K562 (cell line): ENCODE measurements around the gene G6PC1. TPM values are rescaled to one million over a fixed set of nuclear protein-coding genes. Genes with fewer than 3 reads are reported as not detected.

Experiments used
- ATAC-seq: fragments of 200-7000 bp; cut with Tn5 transposase; 3 replicates; pipeline ENCODE4 v1.9.1; 2020; ENCODE audit warnings: moderate library complexity
- BruUV-seq: library from RNA; stranded (reverse); fragments of 400-500 nt; replicated peaks from 2 replicates; lab custom pipeline; 2021; lab: Mats Ljungman, UMichigan
- CTCF ChIA-PET: fragments of 300-600 bp; formaldehyde crosslinking; extraction: SDS; loops from one replicate; lab custom pipeline; 2021; ENCODE audit warnings: low intra/inter-chr PET ratio; lab: Yijun Ruan, JAX
- POLR2A ChIA-PET: fragments of 300-600, 350-650 bp; sonication (Branson Sonifier 250); formaldehyde crosslinking; extraction: SDS; loops from one replicate; lab custom pipeline; 2021; ENCODE audit warnings: antibody characterized with exemption, inconsistent platforms; lab: Yijun Ruan, JAX
- DNase-seq, 4 experiments: peaks; one replicate each; pipeline versions ENCODE4 v3.0.0 to v3.0.0-alpha.2; 2011 to 2018; ENCODE audit warnings: low spot score in 3 of 4, mixed read lengths in 3 of 4; ENCODE audit errors: extremely low read depth in 1 of 4
- FAIRE-seq: peaks from 2 replicates; lab custom pipeline; 2011; peaks lifted over from hg19 to GRCh38; lab: Jason Lieb, UNC
- H2AFZ ChIP-seq: 2 replicates; pipeline ENCODE4 v1.6.0; 2011; ENCODE audit warnings: low read depth, low read length, control low read depth, inconsistent platforms
- H3K27ac ChIP-seq: fragments of 200-600 bp; 3 replicates; pipeline ENCODE4 v1.8.0; 2011; ENCODE audit warnings: low read depth, mild to moderate bottlenecking, control low read depth, inconsistent platforms, low read length, moderate library complexity, mixed read lengths; ENCODE audit errors: extremely low read depth
- H3K27me3 ChIP-seq, 2 experiments: fragments of 300-600 bp in 1 of 2; 2 replicates in 1 of 2; 3 replicates in 1 of 2; pipeline versions ENCODE4 v1.6.0 to v1.8.0; 2011; ENCODE audit warnings: inconsistent platforms in 2 of 2, low read length in 2 of 2, mild to moderate bottlenecking in 1 of 2, mixed read lengths in 1 of 2, moderate library complexity in 1 of 2; ENCODE audit not compliant: control insufficient read depth in 2 of 2, insufficient read depth in 2 of 2
- H3K36me3 ChIP-seq: fragments of 300-600 bp; 3 replicates; pipeline ENCODE4 v1.8.0; 2011; ENCODE audit warnings: mild to moderate bottlenecking, low read length, inconsistent platforms; ENCODE audit not compliant: control insufficient read depth, insufficient read depth
- H3K4me1 ChIP-seq, 2 experiments: fragments of 200-600 bp in 1 of 2; replicated peaks in 1 of 2; 2 replicates in 1 of 2; 3 replicates in 1 of 2; pipeline versions ENCODE4 v1.5.1 to v1.8.0; 2011; ENCODE audit warnings: inconsistent platforms in 2 of 2, low read length in 2 of 2, mild to moderate bottlenecking in 1 of 2, mixed read lengths in 1 of 2, moderate library complexity in 1 of 2; ENCODE audit not compliant: control insufficient read depth in 2 of 2, insufficient read depth in 2 of 2
- H3K4me2 ChIP-seq: 2 replicates; pipeline ENCODE4 v1.6.1; 2011; ENCODE audit warnings: low read length, control low read depth, inconsistent platforms, mixed read lengths; ENCODE audit not compliant: insufficient read depth
- H3K4me3 ChIP-seq: fragments of 200-600 bp; sonication (generic), shearing (Covaris generic); 2 replicates; pipeline ENCODE4 v1.5.1; 2016; ENCODE audit warnings: control low read depth, inconsistent platforms
- H3K79me2 ChIP-seq: fragments of 200-600 bp; 3 replicates; pipeline ENCODE4 v1.8.0; 2011; ENCODE audit warnings: low read length, inconsistent platforms; ENCODE audit not compliant: control insufficient read depth, insufficient read depth
- H3K9ac ChIP-seq, 2 experiments: 2 replicates each; pipeline versions ENCODE4 v1.6.0 to v1.6.1; 2011; ENCODE audit warnings: low read depth in 2 of 2, low read length in 2 of 2, control low read depth in 1 of 2, inconsistent platforms in 1 of 2, mild to moderate bottlenecking in 1 of 2, mixed read lengths in 1 of 2; ENCODE audit not compliant: insufficient read depth in 1 of 2
- H3K9me1 ChIP-seq: one replicate; pipeline ENCODE4 v1.6.0; 2011; ENCODE audit warnings: inconsistent platforms, mild to moderate bottlenecking, low read length, moderate library complexity; ENCODE audit not compliant: control insufficient read depth, insufficient read depth
- H3K9me3 ChIP-seq: replicated peaks from 2 replicates; pipeline ENCODE4 v1.5.1; 2011; ENCODE audit warnings: low read depth, low read length, inconsistent platforms; ENCODE audit not compliant: control insufficient read depth, insufficient read depth
- H4K20me1 ChIP-seq: replicated peaks from 2 replicates; pipeline ENCODE4 v1.6.1; 2011; ENCODE audit warnings: low read length, inconsistent platforms, mixed read lengths; ENCODE audit not compliant: control insufficient read depth, insufficient read depth
- CBX3 ChIP-seq, 2 experiments: IDR thresholded peaks; 1 replicate in 1 of 2; 2 replicates in 1 of 2; pipeline ENCODE4 v1.6.1; 2012; ENCODE audit warnings: inconsistent platforms in 2 of 2, low read length in 2 of 2, borderline replicate concordance in 1 of 2, control low read depth in 1 of 2
- ZFX ChIP-seq: sonication (generic); formaldehyde crosslinking; IDR thresholded peaks from 2 replicates; pipeline ENCODE4 v1.8.0; 2022; ENCODE audit warnings: mild to moderate bottlenecking, missing genetic modification reagents, moderate library complexity
- ZNF184 ChIP-seq: sonication (generic); formaldehyde crosslinking; IDR thresholded peaks from 2 replicates; pipeline ENCODE4 v1.5.0; 2020; ENCODE audit warnings: missing genetic modification reagents
- ZNF561 ChIP-seq: fragments of 450-650 bp; formaldehyde crosslinking; conservative IDR thresholded peaks from 2 replicates; pipeline ENCODE4 v1.4.0; 2020; ENCODE audit warnings: mild to moderate bottlenecking, moderate library complexity
- WGBS: fragments of 100-300 bp; shearing (Covaris generic); methylation state at CpG from one replicate; pipeline ENCODE4 v1.1.6; 2016; ENCODE audit warnings: low coverage, mixed read lengths; ENCODE audit not compliant: insufficient coverage; ENCODE audit errors: missing lambda C conversion rate; 5-methylcytosine and 5-hydroxymethylcytosine counted together
- in situ Hi-C: fragments of 300-500 bp; cut with MboI; formaldehyde crosslinking; loops from 4 replicates; pipeline ENCODE4 v1.15.0; 2018; ENCODE audit warnings: inconsistent platforms, mixed read lengths
- intact Hi-C: fragments of 100-400 bp; cut with micrococcal nuclease; formaldehyde crosslinking; loops from 2 replicates; pipeline ENCODE4 v1.14.2; 2022
- polyA plus RNA-seq, 8 experiments: library from polyadenylated mRNA; depleted of rRNA in 4 of 8; stranded (reverse) in 5 of 8; unstranded in 3 of 8; fragments of >200 nt; fragmentation: Nextera tagmentation in 2 of 8; fragmentation: Illumina TruSeq in 1 of 8; extraction: Ambion mirVana in 2 of 8; extraction: Trizol in 1 of 8; gene quantifications; 2 replicates each; pipeline versions ENCODE4 v1.2.1 to v1.2.3, GENCODE V29; 2011 to 2014; ENCODE audit warnings: inconsistent platforms in 1 of 8, missing spikeins in 1 of 8
- total RNA-seq, 7 experiments: library from RNA; depleted of rRNA in 6 of 7; stranded (reverse); fragments of >200 nt in 6 of 7; fragmentation: Illumina TruSeq in 2 of 7; extraction: Trizol in 2 of 7; gene quantifications; 2 replicates each; pipeline versions ENCODE4 v1.2.1 to v1.2.3, GENCODE V29; 2011 to 2021; ENCODE audit warnings: low replicate concordance in 1 of 7
- TF ChIP-seq, protein P1 (sequence below), 2 experiments: fragments of 450-650 bp; IDR thresholded peaks; 2 replicates each; pipeline ENCODE4 v1.6.1; 2016; ENCODE audit warnings: mild to moderate bottlenecking in 2 of 2, borderline replicate concordance in 1 of 2, low read depth in 1 of 2, moderate library complexity in 1 of 2

G6PC1 gene
- total and polyA plus RNA-seq, 9 of the 15 experiments (the other 6 are each of a cell fraction or from before 2014, with no cell fraction given): not detected

DNA sequence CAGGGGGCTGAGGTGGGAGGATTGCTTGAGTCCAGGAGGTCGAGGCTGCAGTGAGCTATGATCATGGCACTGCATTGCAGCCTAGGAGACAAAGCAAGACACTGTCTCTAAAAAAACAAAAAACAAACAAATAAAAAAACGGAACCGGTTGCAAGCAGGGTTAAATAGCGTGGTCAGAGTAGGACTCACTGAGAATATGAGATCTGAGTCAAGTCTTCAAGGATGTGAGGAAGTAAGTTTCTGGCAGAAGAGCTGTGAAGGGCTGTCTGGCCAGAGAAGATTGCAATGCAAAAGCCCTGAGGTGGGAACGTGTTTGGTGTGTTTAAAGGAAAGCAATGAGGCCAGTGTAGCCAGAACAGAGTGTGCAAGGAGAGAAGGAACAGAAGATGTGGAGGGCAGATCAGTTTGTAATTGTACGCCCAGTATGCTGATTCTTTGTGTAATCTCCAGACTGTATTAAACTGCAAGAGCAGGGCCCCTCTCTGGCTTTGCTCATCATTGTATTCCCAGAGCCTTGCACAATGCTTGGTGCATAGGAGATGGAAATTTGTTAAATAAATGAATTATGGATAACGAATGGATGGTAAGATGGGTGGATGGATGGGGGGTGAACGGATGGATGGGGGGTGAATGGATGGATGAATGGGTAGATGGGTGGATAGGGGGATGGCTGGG lies 6.3 kb downstream of the G6PC1 start:
- Histone ChIP-seq H4K20me1 (no peaks in the 10 kb centered on the region), H3K36me3 (no peaks in the 10 kb centered on the region), H3K4me2 (no peak overlapping the region), H3K4me3 (no peak overlapping the region), H2AFZ (no peak overlapping the region), H3K27ac (no peak overlapping the region; the same call in 2 of the 3 replicates), H3K9me3 (no peaks in the 10 kb centered on the region), H3K9me1 (no peaks in the 10 kb centered on the region), H3K9ac (no peak overlapping the region), H3K27me3 (peaks cover 50 to 54% of the 10 kb centered on the region in 2 experiments), H3K4me1 (no peaks in the 10 kb centered on the region), H3K79me2 (no peaks in the 10 kb centered on the region)
- ChIA-PET POLR2A (interaction anchor here (0.7 to 0.9 kb wide), 3 partner anchors 14 to 27 kb away, joined by 3 to 5 read pairs (median 3); no protein-coding TSS in a partner anchor), CTCF (no interaction called here)
- FAIRE-seq (no peak), ATAC-seq (peak; percentile 36; the same call in 1 of the 3 replicates), DNase-seq (no peak)
- no TSS peak for BruUV-seq
- intact Hi-C loops: no loop called here
- WGBS: 2% methylated on average over 8 of the region's 8 CpGs
- TF ChIP-seq ZNF561 (no peak), ZFX (CRISPR knock-in tag) (no peak), CBX3 (IDR thresholded peaks at IDR 0.05; ENCODE audit: borderline replicate concordance in 1 of 2, low read length in 2 of 2) (no peak), ZNF184 (CRISPR knock-in tag) (no peak)
- TF ChIP-seq, protein P1, sequence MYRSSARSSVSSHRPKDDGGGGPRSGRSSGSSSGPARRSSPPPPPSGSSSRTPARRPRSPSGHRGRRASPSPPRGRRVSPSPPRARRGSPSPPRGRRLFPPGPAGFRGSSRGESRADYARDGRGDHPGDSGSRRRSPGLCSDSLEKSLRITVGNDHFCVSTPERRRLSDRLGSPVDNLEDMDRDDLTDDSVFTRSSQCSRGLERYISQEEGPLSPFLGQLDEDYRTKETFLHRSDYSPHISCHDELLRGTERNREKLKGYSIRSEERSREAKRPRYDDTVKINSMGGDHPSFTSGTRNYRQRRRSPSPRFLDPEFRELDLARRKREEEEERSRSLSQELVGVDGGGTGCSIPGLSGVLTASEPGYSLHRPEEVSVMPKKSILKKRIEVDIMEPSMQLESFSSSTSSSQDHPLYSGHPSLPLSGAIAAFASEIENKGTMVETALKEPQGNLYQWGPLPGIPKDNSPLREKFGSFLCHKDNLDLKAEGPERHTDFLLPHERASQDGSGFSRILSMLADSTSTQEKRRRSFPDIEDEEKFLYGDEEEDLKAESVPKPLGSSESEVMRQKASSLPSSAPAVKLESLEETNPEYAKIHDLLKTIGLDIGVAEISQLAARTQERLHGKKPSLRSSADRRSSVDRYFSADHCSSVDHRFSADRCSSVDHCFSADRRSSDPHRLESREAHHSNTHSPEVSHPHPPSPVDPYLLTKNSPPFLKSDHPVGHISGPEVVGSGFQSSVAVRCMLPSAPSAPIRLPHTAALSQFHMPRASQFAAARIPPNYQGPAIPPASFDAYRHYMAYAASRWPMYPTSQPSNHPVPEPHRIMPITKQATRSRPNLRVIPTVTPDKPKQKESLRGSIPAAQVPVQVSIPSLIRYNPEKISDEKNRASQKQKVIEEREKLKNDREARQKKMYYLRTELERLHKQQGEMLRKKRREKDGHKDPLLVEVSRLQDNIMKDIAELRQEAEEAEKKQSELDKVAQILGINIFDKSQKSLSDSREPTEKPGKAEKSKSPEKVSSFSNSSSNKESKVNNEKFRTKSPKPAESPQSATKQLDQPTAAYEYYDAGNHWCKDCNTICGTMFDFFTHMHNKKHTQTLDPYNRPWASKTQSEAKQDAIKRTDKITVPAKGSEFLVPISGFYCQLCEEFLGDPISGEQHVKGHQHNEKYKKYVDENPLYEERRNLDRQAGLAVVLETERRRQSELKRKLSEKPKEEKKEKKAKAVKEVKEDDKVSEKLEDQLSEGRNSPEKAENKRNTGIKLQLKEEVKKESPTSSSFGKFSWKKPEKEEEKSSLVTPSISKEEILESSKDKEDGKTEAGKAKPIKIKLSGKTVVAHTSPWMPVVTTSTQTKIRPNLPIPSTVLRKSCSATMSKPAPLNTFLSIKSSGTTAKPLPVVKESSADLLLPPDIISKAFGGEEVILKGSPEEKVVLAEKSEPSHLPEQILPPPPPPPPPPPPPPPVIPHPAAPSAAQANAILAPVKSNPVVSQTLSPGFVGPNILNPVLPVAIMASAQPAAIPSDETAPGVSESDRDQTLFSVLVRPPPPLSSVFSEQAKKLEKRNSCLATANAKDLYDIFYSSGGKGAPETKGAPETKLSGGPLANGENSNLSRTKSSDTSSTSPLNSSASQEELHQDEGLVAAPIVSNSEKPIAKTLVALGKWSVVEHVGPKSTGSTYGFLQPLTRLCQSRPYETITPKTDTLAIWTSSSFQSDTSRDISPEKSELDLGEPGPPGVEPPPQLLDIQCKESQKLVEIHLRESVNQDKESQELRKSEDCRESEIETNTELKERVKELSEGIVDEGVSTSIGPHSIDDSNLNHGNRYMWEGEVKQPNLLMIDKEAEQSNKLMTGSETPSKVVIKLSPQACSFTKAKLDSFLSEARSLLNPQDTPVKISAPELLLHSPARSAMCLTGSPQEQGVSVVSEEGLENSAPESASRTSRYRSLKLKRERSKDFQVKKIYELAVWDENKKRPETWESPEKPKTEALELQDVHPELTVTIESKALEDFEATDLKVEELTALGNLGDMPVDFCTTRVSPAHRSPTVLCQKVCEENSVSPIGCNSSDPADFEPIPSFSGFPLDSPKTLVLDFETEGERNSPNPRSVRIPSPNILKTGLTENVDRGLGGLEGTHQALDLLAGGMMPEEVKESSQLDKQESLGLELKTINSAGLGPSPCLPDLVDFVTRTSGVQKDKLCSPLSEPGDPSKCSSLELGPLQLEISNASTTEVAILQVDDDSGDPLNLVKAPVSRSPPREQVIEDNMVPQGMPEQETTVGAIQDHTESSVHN (IDR thresholded peaks at IDR 0.05; ENCODE audit: borderline replicate concordance in 1 of 2, low read depth in 1 of 2): no peak
- in situ Hi-C loops: no loop called here
